GM10248 (cell line): ENCODE measurements around the gene FAM118A.
"Not testable (repeated sequence)": the region's sequence is repeated elsewhere in the genome, so short reads cannot be mapped to it uniquely, and the experiment has no call there.

ENCODE experiments used
- CTCF ChIA-PET: fragments of 300-600 bp; sonication (Branson Sonifier 250); formaldehyde crosslinking; extraction: SDS; loops from one replicate; lab custom pipeline; 2021; ENCODE audit warnings: antibody characterized with exemption; lab: Yijun Ruan, JAX
- POLR2A ChIA-PET: fragments of 350-650 bp; sonication (Branson Sonifier 250); formaldehyde crosslinking; extraction: SDS; loops from one replicate; lab custom pipeline; 2020; ENCODE audit warnings: antibody characterized with exemption; lab: Yijun Ruan, JAX
- DNase-seq: peaks from one replicate; pipeline ENCODE4 v3.0.0; 2012; ENCODE audit errors: extremely low spot score
- CTCF ChIP-seq: IDR thresholded peaks from 2 replicates; pipeline ENCODE4 v1.5.1; 2012; ENCODE audit warnings: mild to moderate bottlenecking, low read depth; ENCODE audit errors: extremely low read depth, missing control alignments, control extremely low read depth

The FAM118A gene

GRCh38 chr22:45319324-45319685 lies 9.6 kb downstream of the FAM118A start:
- DNase-seq = no peak
- CTCF ChIA-PET = no interaction called here
- POLR2A ChIA-PET = no interaction called here

DNA sequence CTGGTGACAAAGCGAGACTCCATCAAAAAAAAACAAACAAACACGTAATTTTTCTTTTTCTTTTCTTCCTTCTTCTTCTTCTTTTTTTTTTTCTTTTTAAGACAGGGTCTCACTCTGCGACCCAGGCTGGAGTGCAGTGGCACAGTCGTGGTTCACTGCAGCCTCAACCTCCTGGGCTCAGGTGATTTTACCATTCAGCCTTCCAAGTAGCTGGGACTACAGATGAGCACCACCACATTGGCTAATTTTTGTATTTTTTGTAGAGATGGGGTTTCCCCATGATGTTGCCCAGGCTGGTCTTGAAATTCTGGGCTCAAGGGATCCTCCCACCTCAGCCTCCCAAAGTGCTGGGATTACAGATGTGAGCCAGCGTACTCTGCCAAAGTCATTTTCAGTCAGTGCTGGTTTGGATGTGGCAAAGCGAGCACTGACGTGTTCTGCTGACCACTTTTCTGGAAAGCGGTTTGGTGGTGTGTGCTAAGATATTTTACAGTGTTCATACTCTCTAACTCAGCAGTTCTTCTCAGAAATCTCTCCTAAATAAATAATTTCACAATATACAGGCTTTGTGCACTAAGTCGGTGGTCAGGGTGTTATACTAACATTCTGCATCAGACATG lies 10.7 kb downstream of the FAM118A start:
- CTCF ChIA-PET = no interaction called here
- no peak for TF ChIP-seq CTCF
- no peak for DNase-seq
- POLR2A ChIA-PET = no interaction called here

More at GRCh38 chr22:45319324-45319685, 9.6 kb downstream of the FAM118A start:
- TF ChIP-seq CTCF = no peak

DNA sequence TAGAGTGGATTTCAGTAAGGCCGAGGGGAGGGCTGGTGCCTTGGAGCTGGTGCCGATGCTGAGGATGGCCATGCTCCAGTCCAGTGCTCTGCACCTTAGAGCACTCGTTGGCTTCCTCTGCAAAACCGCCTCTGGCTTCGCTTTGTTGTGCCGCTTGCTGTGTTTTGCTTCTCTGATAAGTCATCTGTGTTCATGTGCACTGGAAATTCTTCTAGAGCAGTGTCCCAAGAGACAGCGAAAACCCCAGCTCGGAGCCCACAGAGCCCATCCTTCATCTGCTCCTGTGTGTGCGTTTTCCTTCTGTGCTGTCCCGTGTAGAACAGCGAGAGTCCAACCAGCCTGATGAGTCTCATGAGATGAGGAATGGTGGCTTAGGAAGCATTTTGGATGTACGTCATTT lies 12.1 kb downstream of the FAM118A start:
- CTCF ChIA-PET = no interaction called here
- no peak for DNase-seq
- POLR2A ChIA-PET = no interaction called here
- no peak for TF ChIP-seq CTCF

DNA sequence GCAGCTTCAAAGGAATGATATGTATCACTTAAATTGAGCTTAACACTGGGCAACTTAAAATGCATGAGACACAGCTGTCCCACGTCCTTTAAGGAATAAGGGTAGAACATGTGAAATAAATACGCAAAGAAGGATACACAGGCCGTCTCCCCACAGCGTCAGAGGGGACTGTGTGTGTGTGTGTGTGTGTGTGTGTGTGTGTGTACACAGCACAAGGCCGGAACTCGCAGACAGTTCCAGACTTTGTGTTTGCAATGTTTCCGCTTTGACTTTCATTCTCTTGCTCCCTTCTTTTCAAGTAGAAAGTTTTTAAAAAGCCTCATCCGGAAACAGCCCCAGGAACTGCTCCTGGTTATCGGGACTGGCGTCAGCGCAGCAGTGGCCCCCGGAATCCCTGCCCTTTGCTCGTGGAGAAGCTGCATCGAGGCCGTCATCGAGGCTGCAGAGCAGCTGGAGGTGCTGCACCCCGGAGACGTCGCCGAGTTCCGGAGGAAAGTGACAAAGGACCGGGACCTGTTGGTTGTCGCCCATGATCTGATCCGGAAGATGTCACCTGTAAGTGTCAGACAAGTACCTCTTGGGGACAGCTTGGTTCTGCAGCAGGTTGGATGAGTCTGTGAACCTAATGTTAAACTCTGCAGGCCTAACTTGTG lies 13.3 kb downstream of the FAM118A start:
- POLR2A ChIA-PET = no interaction called here

GRCh38 chr22:45323695-45324094 lies 14.0 kb downstream of the FAM118A start:
- no peak for DNase-seq
- TF ChIP-seq CTCF = no peak
- ChIA-PET CTCF (no interaction called here), POLR2A (no interaction called here)

More for the DNA sequence above, 13.3 kb downstream of the FAM118A start:
- DNase-seq = no peak
- CTCF ChIA-PET = no interaction called here
- no peak for TF ChIP-seq CTCF

- POLR2A ChIA-PET = no interaction called here
- CTCF ChIA-PET = no interaction called here
- no peak for TF ChIP-seq CTCF
- DNase-seq = no peak
These were observed 14.6 kb downstream of the FAM118A start for GRCh38 chr22:45324311-45324711.

- DNase-seq, POLR2A ChIA-PET, CTCF ChIA-PET: not testable (repeated sequence)
These were observed 18.5 kb downstream of the FAM118A start for GRCh38 chr22:45328261-45328660.
